GM23248 (cell line): ENCODE measurements around the gene SMARCA4. TPM values are rescaled to one million over a fixed set of nuclear protein-coding genes. Genes with fewer than 3 reads are reported as not detected.

ENCODE experiments used
- DNase-seq: peaks from one replicate; pipeline ENCODE4 v3.0.0-alpha.2; 2015
- H2AFZ ChIP-seq: fragments of 200-600 bp; sonication (generic); 2 replicates; pipeline ENCODE4 v1.6.1; 2016; ENCODE audit warnings: antibody characterized with exemption
- H3F3A ChIP-seq: fragments of 200-600 bp; sonication (generic); 2 replicates; pipeline ENCODE4 v1.6.1; 2016; ENCODE audit warnings: mild to moderate bottlenecking, antibody characterized with exemption, mixed run types; ENCODE audit not compliant: insufficient read depth
- H3K27ac ChIP-seq: fragments of 200-600 bp; sonication (generic); 2 replicates; pipeline ENCODE4 v1.5.1; 2016; ENCODE audit warnings: mild to moderate bottlenecking
- H3K27me3 ChIP-seq: fragments of 200-600 bp; sonication (generic); replicated peaks from 2 replicates; pipeline ENCODE4 v1.6.1; 2016; ENCODE audit warnings: mild to moderate bottlenecking; ENCODE audit not compliant: insufficient read depth
- H3K36me3 ChIP-seq: fragments of 200-600 bp; sonication (generic); 2 replicates; pipeline ENCODE4 v1.6.1; 2016; ENCODE audit warnings: low read depth, mild to moderate bottlenecking
- H3K4me1 ChIP-seq: fragments of 200-600 bp; sonication (generic); 2 replicates; pipeline ENCODE4 v1.6.1; 2016; ENCODE audit warnings: mild to moderate bottlenecking; ENCODE audit not compliant: insufficient read depth
- H3K4me2 ChIP-seq: fragments of 200-600 bp; sonication (generic); one replicate; pipeline ENCODE4 v1.6.1; 2016; ENCODE audit warnings: mild to moderate bottlenecking; ENCODE audit not compliant: unreplicated experiment
- H3K4me3 ChIP-seq: fragments of 200-600 bp; sonication (generic); 2 replicates; pipeline ENCODE4 v1.5.1; 2016; ENCODE audit warnings: mild to moderate bottlenecking
- H3K79me2 ChIP-seq: fragments of 200-600 bp; sonication (generic); 2 replicates; pipeline ENCODE4 v1.6.1; 2016; ENCODE audit warnings: mild to moderate bottlenecking; ENCODE audit not compliant: insufficient read depth
- H3K9ac ChIP-seq: fragments of 200-600 bp; sonication (generic); 2 replicates; pipeline ENCODE4 v1.6.1; 2016; ENCODE audit warnings: mild to moderate bottlenecking
- H3K9me2 ChIP-seq: fragments of 200-600 bp; sonication (generic); 2 replicates; pipeline ENCODE4 v1.6.1; 2016; ENCODE audit warnings: mixed run types, mild to moderate bottlenecking, moderate library complexity; ENCODE audit not compliant: insufficient read depth
- H3K9me3 ChIP-seq: fragments of 200-600 bp; sonication (generic); one replicate; pipeline ENCODE4 v1.6.1; 2017; ENCODE audit warnings: low read depth
- H4K20me1 ChIP-seq: fragments of 200-600 bp; sonication (generic); 2 replicates; pipeline ENCODE4 v1.6.0; 2016; ENCODE audit not compliant: insufficient read depth
- EZH2 ChIP-seq: fragments of 200-600 bp; sonication (generic); IDR thresholded peaks from 2 replicates; pipeline ENCODE4 v1.6.1; 2018; ENCODE audit warnings: antibody characterized with exemption, mild to moderate bottlenecking; ENCODE audit not compliant: insufficient read depth, poor library complexity, severe bottlenecking
- EZH2phosphoT487 ChIP-seq: fragments of 200-600 bp; sonication (generic); IDR thresholded peaks from 2 replicates; pipeline ENCODE4 v1.6.1; 2018; ENCODE audit warnings: antibody characterized with exemption, moderate library complexity, mild to moderate bottlenecking, low read depth; ENCODE audit not compliant: insufficient read depth
- WGBS, 2 experiments: methylation state at CpG; one replicate each; pipeline ENCODE4 v1.1.6; 2015 to 2017; ENCODE audit warnings: low lambda C conversion rate in 2 of 2, low coverage in 1 of 2; ENCODE audit errors: missing lambda C conversion rate in 2 of 2; 5-methylcytosine and 5-hydroxymethylcytosine counted together
- in situ Hi-C: fragments of 300-500 bp; cut with MboI; formaldehyde crosslinking; loops from 2 replicates; pipeline ENCODE4 v1.15.0; 2020
- polyA plus RNA-seq: library from polyadenylated mRNA; unstranded; fragments of >200 nt; fragmentation: Nextera tagmentation; extraction: Ambion mirVana; gene quantifications from 2 replicates; pipeline ENCODE4 v1.2.1, GENCODE V29; 2016
- total RNA-seq: library from RNA; depleted of rRNA; stranded (reverse); fragments of >200 nt; shearing (Covaris generic); gene quantifications from 2 replicates; pipeline ENCODE4 v1.2.3, GENCODE V29; 2014

SMARCA4 gene
- total and polyA plus RNA-seq, 2 experiments from 2014 or later: 37.1 to 44.0 TPM

GRCh38 chr19:11021760-11022144 is 60.9 kb downstream of the SMARCA4 start:
- Histone ChIP-seq H3K79me2 (no peaks in the 10 kb centered on the region), H3K9me2 (no peaks in the 10 kb centered on the region), H3K4me2 (no peak overlapping the region), H3K36me3 (peaks cover 5% of the 10 kb centered on the region; the same call in 1 of the 2 replicates), H3K27me3 (no peaks in the 10 kb centered on the region), H3K4me1 (no peaks in the 10 kb centered on the region), H3K27ac (no peak overlapping the region), H3K4me3 (no peak overlapping the region), H4K20me1 (no peaks in the 10 kb centered on the region), H3K9ac (no peak overlapping the region), H3F3A (no peaks in the 10 kb centered on the region), H2AFZ (no peak overlapping the region), H3K9me3 (no peaks in the 10 kb centered on the region)
- DNase-seq: no peak
- TF ChIP-seq EZH2: no peak
- TF ChIP-seq EZH2phosphoT487: no peak
- in situ Hi-C loops: no loop called here
- WGBS, 2 experiments: 98 to 99% methylated on average over 15 of the region's 15 CpGs

- H3K36me3 ChIP-seq: peaks cover 6% of the 10 kb centered on the region; the same call in 1 of the 2 replicates
- TF ChIP-seq EZH2: no peak
- no peak for TF ChIP-seq EZH2phosphoT487
- H3K4me1 ChIP-seq: no peaks in the 10 kb centered on the region
- H3K9me3 ChIP-seq: no peaks in the 10 kb centered on the region
- no peaks in the 10 kb centered on the region for H3K27me3 ChIP-seq
- no peaks in the 10 kb centered on the region for H3F3A ChIP-seq
- WGBS, 2 experiments: 92 to 96% methylated on average over 11 of the region's 11 CpGs
- in situ Hi-C loops: no loop called here
- H3K9me2 ChIP-seq: no peaks in the 10 kb centered on the region
- DNase-seq: no peak
- H3K27ac ChIP-seq: no peak overlapping the region
- no peak overlapping the region for H3K4me3 ChIP-seq
- no peak overlapping the region for H3K4me2 ChIP-seq
- no peak overlapping the region for H3K9ac ChIP-seq
- H4K20me1 ChIP-seq: no peaks in the 10 kb centered on the region
- no peak overlapping the region for H2AFZ ChIP-seq
- H3K79me2 ChIP-seq: no peaks in the 10 kb centered on the region
Measured at GRCh38 chr19:11023016-11023415, 62.2 kb downstream of the SMARCA4 start.

- Histone ChIP-seq H3F3A (no peaks in the 10 kb centered on the region), H2AFZ (no peak overlapping the region), H3K79me2 (no peaks in the 10 kb centered on the region), H3K27me3 (no peaks in the 10 kb centered on the region), H3K9ac (no peak overlapping the region), H3K4me1 (no peaks in the 10 kb centered on the region), H3K9me2 (no peaks in the 10 kb centered on the region), H3K9me3 (no peaks in the 10 kb centered on the region), H3K4me3 (no peak overlapping the region), H3K4me2 (no peak overlapping the region), H3K36me3 (peaks cover 10% of the 10 kb centered on the region; the same call in 1 of the 2 replicates), H3K27ac (no peak overlapping the region), H4K20me1 (no peaks in the 10 kb centered on the region)
- TF ChIP-seq EZH2phosphoT487: no peak
- no peak for TF ChIP-seq EZH2
- WGBS, 2 experiments: 78 to 84% methylated on average over 6 to 7 of the region's 7 CpGs
- in situ Hi-C loops: no loop called here
- no peak for DNase-seq
Measured at GRCh38 chr19:11023710-11024109, 62.9 kb downstream of the SMARCA4 start.

- Histone ChIP-seq H4K20me1 (no peaks in the 10 kb centered on the region), H3K9ac (no peak overlapping the region), H3K27ac (no peak overlapping the region), H3K79me2 (no peaks in the 10 kb centered on the region), H3K9me3 (no peaks in the 10 kb centered on the region), H2AFZ (no peak overlapping the region), H3K4me3 (no peak overlapping the region), H3K4me2 (no peak overlapping the region), H3K27me3 (no peaks in the 10 kb centered on the region), H3K36me3 (peaks cover 10% of the 10 kb centered on the region; the same call in 1 of the 2 replicates), H3K9me2 (no peaks in the 10 kb centered on the region), H3K4me1 (no peaks in the 10 kb centered on the region), H3F3A (no peaks in the 10 kb centered on the region)
- DNase-seq: no peak
- whole genome bisulfite sequencing, 2 experiments: 90 to 94% methylated on average over 13 of the region's 13 CpGs
- in situ Hi-C loops: no loop called here
- TF ChIP-seq EZH2 (no peak), EZH2phosphoT487 (no peak)
Measured at GRCh38 chr19:11024259-11024658, 63.4 kb downstream of the SMARCA4 start.

- DNase-seq: no peak
- no peaks in the 10 kb centered on the region for H3K9me2 ChIP-seq
- no peak overlapping the region for H3K27ac ChIP-seq
- no peaks in the 10 kb centered on the region for H4K20me1 ChIP-seq
- H3F3A ChIP-seq: no peaks in the 10 kb centered on the region
- H3K4me2 ChIP-seq: no peak overlapping the region
- no peaks in the 10 kb centered on the region for H3K27me3 ChIP-seq
- no peak overlapping the region for H3K4me3 ChIP-seq
- H3K79me2 ChIP-seq: no peaks in the 10 kb centered on the region
- H3K36me3 ChIP-seq: peaks cover 10% of the 10 kb centered on the region; the same call in 1 of the 2 replicates
- no peak overlapping the region for H2AFZ ChIP-seq
- 83% methylated on average over 4 to 6 of the region's 6 CpGs for WGBS, 2 experiments
- no peaks in the 10 kb centered on the region for H3K4me1 ChIP-seq
- no peak overlapping the region for H3K9ac ChIP-seq
- in situ Hi-C loops: no loop called here
- H3K9me3 ChIP-seq: no peaks in the 10 kb centered on the region
- no peak for TF ChIP-seq EZH2
Measured at GRCh38 chr19:11025006-11025405, 64.2 kb downstream of the SMARCA4 start.
